ENCODE measurements around the gene NARF. TPM values are rescaled to one million over a fixed set of nuclear protein-coding genes. Genes with fewer than 3 reads are reported as not detected.
"Not testable (repeated sequence)": the region's sequence is repeated elsewhere in the genome, so short reads cannot be mapped to it uniquely, and the experiment has no call there.

Gene NARF
- total RNA-seq (2014; rRNA removed; shearing (Covaris generic)): 16.5 and 34.0 TPM in 2 replicates

- DNase-seq (ENCODE audit: low spot score): peak; percentile 99
- in situ Hi-C loops (cut with HindIII; ENCODE audit: low sequenced_read_pairs): no loop called here
Observed at GRCh38 chr17:82458179-82458884, at the start of gene NARF. NARF (plus strand) TSS chr17:82458741; CDS start chr17:82458804, 63 bp downstream.

DNA sequence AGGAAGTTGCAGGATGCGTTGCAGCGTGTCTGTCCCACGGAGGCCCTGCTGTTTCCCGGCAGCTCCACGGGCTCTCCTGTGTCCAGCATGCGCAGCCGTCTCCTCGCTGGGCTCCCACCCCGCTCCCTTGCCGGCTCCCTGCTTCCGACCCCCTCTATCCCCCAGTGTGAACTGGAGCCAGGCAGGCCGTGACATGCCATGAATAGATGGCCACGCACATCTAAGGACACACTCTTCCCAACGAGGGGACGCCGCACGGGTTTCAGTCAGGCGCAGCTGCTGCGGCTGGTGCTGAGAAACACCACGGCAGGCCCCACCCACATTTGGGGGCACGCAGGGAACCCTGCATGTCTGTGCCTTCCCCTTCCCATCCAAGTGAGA lies 49.6 kb upstream of the NARF start:
- DNase-seq (ENCODE audit: low spot score): no peak
- in situ Hi-C loops (cut with HindIII; ENCODE audit: low sequenced_read_pairs): no loop called here

DNA sequence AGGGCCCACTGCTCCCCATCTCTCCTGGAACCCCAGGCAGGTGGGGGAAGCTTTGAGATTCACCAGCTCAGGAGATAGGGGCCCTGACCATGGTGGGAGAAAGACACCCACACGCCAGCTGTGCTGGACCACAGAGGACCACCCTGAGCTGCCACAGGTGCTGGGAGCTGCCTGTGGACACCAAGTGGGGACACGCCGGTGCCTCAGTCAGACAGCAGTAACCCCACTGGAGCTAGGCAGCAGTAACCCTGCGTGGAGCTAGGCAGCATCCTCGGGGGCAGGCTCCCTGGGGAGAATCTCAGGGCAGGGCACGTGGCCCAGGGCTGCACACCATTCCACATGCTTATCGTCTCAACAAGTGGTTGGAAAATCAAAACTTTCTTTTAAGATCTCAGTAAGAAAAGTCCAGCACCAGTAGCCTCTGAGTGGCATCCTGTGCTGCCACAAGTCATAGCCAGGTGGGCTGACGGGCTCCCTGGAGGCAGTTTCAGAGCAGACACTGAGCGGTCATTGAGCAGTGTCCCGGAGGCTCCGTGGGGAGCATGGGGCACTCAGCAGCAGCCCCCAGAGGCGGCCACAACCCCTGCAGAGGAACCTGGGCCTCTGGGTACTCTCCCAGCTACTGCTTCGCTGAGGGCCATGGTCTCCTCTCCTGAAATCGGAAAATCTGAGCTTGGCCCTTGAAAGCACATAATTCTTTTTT lies 48.4 kb upstream of the NARF start:
- DNase-seq (ENCODE audit: low spot score): no peak
- in situ Hi-C loops (cut with HindIII; ENCODE audit: low sequenced_read_pairs): loop anchor here (10.0 kb wide), 1 partner anchor 65 kb away; no protein-coding TSS in a partner anchor

DNA sequence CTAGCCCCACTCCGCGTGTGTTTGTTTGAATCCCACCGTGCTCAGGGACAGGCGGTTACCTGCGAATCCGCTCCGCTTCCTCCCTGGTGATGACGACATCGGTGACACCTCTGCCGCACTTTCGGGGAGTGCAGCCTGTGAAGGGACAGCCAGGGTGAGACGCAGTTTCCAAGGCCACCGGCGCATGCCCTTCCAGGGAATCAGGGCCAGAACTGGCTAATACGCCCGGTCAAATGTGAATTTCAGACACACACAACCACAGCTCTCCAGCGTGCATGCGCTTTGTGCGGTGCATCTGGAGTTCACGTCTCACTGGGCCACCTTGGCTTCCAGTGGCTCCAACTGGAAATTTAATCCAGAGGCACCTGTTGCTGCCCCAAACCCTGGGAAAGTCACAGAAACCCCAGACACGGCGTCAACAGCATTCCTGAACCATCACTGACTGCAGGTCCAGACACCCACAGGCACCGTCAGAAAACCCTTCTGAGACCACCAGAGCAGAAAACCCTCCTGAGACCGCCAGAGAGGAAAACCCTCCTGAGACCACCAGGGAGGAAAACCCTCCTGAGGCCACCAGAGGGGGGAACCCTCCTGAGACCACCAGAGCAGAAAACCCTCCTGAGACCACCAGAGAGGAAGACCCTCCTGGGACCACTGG lies 47.0 kb upstream of the NARF start:
- in situ Hi-C loops (cut with HindIII; ENCODE audit: low sequenced_read_pairs): loop anchor here (10.0 kb wide), 1 partner anchor 67 kb away; no protein-coding TSS in a partner anchor
- no peak for DNase-seq (ENCODE audit: low spot score)

- in situ Hi-C loops (cut with HindIII; ENCODE audit: low sequenced_read_pairs): loop anchor here (10.0 kb wide), 1 partner anchor 67 kb away; no protein-coding TSS in a partner anchor
- not testable (repeated sequence) for DNase-seq (ENCODE audit: low spot score)
Observed at GRCh38 chr17:82412081-82412480, 46.5 kb upstream of the NARF start.

DNA sequence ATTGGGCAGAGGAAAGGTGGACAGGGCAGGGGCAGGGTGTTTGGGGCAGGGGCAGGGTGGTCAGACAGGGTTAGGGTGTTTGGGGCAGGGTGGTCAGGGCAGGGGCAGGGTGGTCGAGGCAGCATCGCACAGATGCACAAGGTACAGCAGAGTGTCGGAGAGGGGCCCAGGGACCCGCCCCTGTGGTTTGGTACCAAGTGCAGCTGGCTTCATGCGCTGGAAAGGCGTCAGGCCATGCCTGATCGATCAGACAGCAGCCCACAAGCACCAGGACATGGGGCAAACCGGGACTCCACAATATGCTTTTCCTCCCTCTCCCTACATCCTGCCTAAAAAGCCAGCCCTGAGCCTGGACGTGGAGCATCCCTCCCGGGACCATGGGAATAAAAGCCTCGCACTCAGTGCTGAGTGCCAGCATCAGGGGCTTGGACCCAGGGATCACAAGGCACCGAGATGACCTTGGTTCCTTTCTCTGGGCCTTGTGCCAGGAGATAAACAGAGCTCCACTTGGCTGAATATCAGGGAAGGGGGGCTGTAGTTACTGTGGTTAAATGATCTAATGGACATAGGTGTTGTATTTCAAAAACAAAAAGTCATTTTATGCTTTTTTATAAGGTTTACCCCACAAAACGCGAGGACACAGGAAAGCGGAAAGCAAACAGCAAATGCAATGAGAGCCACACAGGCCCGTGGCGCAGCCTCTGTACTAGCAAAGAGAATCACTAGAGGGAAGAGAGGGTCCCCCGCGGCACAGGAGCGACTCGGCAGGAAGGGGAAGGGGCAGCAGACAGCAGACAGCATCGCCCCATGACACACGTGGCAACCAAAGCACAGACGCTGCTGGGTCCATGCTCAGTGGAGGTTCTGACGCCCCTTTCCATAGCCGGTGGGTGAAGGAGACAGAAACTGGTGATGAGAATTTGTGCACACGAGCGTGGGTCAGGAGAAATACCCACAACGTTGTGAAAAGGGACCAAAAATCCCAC lies 45.7 kb upstream of the NARF start:
- DNase-seq (ENCODE audit: low spot score): no peak
- in situ Hi-C loops (cut with HindIII; ENCODE audit: low sequenced_read_pairs): loop anchor here (10.0 kb wide), 1 partner anchor 68 kb away; no protein-coding TSS in a partner anchor

- in situ Hi-C loops (cut with HindIII; ENCODE audit: low sequenced_read_pairs): loop anchor here (5.0 to 10.0 kb wide), 2 partner anchors 52 to 70 kb away; no protein-coding TSS in a partner anchor
- peak; percentile 65 for DNase-seq (ENCODE audit: low spot score)
Observed at GRCh38 chr17:82414548-82415281, 43.8 kb upstream of the NARF start.

GRCh38 chr17:82415336-82415735 lies 43.2 kb upstream of the NARF start:
- in situ Hi-C loops (cut with HindIII; ENCODE audit: low sequenced_read_pairs): loop anchor here (5.0 to 10.0 kb wide), 2 partner anchors 53 to 71 kb away; no protein-coding TSS in a partner anchor
- no peak for DNase-seq (ENCODE audit: low spot score)

DNA sequence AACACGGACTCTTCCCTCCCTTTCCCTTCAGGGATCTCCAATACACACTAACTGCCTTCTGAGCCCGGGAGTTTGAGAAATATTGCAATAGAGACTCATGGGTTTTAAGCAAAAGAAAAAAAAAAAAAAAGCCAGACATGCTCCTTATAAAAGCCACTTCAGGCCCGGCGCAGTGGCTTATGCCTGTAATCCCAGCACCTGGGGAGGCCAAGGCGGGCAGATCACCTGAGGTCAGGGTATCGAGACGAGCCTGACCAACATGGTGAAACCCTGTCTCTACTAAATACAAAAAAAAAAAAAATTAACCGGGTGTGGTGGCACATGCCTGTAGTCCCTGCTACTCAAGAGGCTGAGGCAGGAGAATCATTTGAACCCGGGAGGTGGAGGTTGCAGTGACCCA lies 42.8 kb upstream of the NARF start:
- in situ Hi-C loops (cut with HindIII; ENCODE audit: low sequenced_read_pairs): loop anchor here (5.0 to 10.0 kb wide), 2 partner anchors 53 to 71 kb away; no protein-coding TSS in a partner anchor
- DNase-seq (ENCODE audit: low spot score): no peak

DNA sequence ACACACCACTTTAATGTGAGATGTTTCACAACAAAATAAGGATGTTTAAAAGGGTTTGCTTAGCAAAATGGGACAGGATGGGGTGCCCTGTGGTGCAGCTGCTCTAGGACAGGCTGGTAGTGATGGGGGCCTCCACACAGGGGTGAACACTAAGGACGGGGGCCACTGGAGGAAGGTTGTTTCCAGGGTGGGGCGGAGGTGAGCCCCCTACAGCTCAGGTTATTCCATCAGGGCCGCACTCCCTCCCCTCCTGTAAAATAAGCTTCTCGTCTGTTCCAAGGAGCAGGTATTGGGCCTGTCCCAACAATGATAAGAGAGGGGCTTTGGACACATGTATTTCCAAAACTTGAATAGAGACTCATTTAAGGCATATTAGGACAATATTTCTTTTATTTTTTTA lies 42.3 kb upstream of the NARF start:
- DNase-seq (ENCODE audit: low spot score): no peak
- in situ Hi-C loops (cut with HindIII; ENCODE audit: low sequenced_read_pairs): loop anchor here (5.0 to 10.0 kb wide), 2 partner anchors 54 to 71 kb away; no protein-coding TSS in a partner anchor

DNA sequence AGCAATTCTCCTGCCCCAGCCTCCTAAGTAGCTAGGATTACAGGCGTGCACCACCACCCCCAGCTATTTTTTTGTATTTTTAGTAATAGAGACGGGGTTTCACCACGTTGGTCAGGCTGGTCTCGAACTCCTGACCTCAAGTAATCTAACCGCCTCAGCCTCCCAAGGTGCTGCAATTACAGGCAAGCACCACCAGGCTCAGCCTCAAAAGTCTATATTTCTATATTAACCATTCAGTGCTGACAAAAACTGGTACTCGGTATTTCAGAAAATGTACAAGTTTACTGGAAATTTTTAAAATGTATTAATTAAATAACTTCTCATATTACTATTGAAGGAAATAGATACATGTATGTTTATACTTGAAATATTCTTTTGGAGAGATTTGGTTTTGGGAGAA lies 41.8 kb upstream of the NARF start:
- no peak for DNase-seq (ENCODE audit: low spot score)
- in situ Hi-C loops (cut with HindIII; ENCODE audit: low sequenced_read_pairs): loop anchor here (5.0 to 10.0 kb wide), 2 partner anchors 54 to 72 kb away; no protein-coding TSS in a partner anchor

- in situ Hi-C loops (cut with HindIII; ENCODE audit: low sequenced_read_pairs): loop anchor here (5.0 to 10.0 kb wide), 2 partner anchors 56 to 73 kb away; no protein-coding TSS in a partner anchor
- peak; percentile 85 for DNase-seq (ENCODE audit: low spot score)
Observed at GRCh38 chr17:82418001-82418986, 40.2 kb upstream of the NARF start, which contains the start of the genes HEXD and OGFOD3. HEXD (plus strand) TSS chr17:82418347; CDS start chr17:82419800, 1,453 bp downstream. OGFOD3 (minus strand) TSS chr17:82418586; CDS start chr17:82418485, 101 bp downstream.

DNA sequence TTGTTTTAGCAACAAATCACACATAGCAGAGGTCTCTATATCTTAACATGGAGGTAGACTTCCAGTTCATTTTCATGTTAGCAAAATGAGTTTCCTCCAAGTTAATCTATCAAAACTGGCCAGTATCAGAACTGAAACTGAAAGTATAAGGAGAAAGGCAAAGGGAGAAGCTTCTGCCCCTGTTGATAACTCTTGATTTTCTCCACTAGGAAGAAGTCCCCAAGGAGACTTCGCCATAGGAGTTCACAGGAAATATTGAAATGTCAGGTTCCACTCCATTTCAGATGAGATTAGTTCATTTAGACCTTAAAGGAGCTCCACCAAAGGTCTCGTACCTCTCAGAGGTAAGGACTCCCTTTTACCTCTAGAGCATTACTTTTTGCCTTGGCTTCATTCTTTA lies 39.0 kb upstream of the NARF start:
- DNase-seq (ENCODE audit: low spot score): no peak
- in situ Hi-C loops (cut with HindIII; ENCODE audit: low sequenced_read_pairs): loop anchor here (5.0 to 10.0 kb wide), 2 partner anchors 57 to 75 kb away; no protein-coding TSS in a partner anchor

DNA sequence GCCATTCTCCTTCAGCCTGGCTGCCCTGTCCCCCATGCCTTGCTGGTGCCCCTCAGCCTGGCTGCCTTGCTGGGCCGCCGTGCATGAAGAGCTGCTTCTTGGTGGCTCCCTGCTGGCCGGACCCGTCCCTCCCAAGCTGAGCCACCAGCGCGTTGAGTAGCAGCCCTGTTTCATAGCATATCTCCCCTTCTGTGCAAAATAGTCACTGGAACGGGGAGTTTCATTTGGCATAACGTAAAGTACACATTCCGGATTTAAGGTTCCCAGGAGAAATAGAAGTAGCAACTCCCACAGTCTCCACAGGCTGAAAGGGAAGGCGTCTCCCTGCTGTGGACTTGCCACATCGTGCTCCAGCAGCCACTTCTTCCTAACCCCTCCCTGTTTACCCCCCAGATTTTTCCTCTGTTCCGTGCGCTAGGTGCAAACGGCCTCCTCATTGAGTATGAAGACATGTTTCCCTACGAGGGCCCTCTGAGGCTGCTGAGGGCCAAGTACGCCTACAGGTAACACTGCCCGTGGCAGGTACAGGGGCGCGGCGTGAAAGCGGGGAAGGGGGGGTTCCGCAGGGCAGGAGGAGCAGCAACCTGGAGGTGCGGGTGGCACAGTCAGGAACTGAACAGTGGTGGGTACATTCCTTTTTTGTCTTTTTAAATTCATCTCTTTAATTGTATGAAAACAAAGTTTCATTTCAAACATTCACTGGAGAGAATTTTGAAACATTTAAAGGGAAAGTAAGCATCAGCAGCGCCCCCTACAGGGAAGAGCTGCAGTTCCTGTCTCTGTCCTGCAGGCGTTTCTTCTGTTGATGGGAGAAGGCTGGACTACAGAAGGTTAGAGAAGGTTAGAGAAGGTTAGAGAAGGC lies 34.3 kb upstream of the NARF start:
- in situ Hi-C loops (cut with HindIII; ENCODE audit: low sequenced_read_pairs): no loop called here
- peak; percentile 20 for DNase-seq (ENCODE audit: low spot score)

DNA sequence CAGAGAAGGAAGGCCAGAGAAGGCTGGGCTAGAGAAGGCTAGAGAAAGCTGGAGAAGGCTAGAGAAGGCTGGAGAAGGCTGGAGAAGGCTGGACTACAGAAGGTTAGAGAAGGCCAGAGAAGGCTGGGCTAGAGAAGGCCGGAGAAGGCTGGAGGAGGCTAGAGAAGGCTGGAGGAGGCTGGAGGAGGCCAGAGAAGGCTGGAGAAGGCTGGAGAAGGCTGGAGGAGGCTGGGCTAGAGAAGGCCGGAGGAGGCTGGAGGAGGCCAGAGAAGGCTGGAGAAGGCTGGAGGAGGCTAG lies 33.7 kb upstream of the NARF start:
- DNase-seq (ENCODE audit: low spot score): no peak

GRCh38 chr17:82428546-82428945 lies 30.0 kb upstream of the NARF start:
- no peak for DNase-seq (ENCODE audit: low spot score)
- in situ Hi-C loops (cut with HindIII; ENCODE audit: low sequenced_read_pairs): no loop called here

More for the DNA sequence above, 33.7 kb upstream of the NARF start:
- in situ Hi-C loops (cut with HindIII; ENCODE audit: low sequenced_read_pairs): no loop called here

Measured in G401 (cell line).